SK-N-SH (cell line): ENCODE data around the gene ZBTB4. TPM values are rescaled to one million over a fixed set of nuclear protein-coding genes. Genes with fewer than 3 reads are reported as not detected.
A peak's percentile ranks its signal among the peaks of the same experiment; 100 is the strongest.

Experiments used
- CTCF ChIA-PET: fragments of 300-600, 350-600 bp; formaldehyde crosslinking; extraction: SDS; loops from one replicate; lab custom pipeline; 2021; lab: Yijun Ruan, JAX
- POLR2A ChIA-PET: fragments of 350-600 bp; sonication (Branson Sonifier 250); formaldehyde crosslinking; extraction: SDS; loops from one replicate; lab custom pipeline; 2020; ENCODE audit warnings: antibody characterized with exemption, inconsistent platforms; lab: Yijun Ruan, JAX
- DNase-seq: peaks from one replicate; pipeline ENCODE4 v3.0.0; 2012
- H2AFZ ChIP-seq: fragments of 200-600 bp; sonication (generic); 2 replicates; pipeline ENCODE4 v1.8.1; 2016; ENCODE audit warnings: antibody characterized with exemption, mild to moderate bottlenecking, low read depth
- H3F3A ChIP-seq: fragments of 200-600 bp; sonication (generic); replicated peaks from 2 replicates; pipeline ENCODE3; 2016; ENCODE audit warnings: antibody characterized with exemption, mild to moderate bottlenecking; ENCODE audit not compliant: insufficient read depth
- H3K27ac ChIP-seq, 2 experiments: fragments of 200-500 bp in 1 of 2; fragments of 200-600 bp in 1 of 2; sonication (Bioruptor generic) in 1 of 2; sonication (generic), shearing (Covaris generic) in 1 of 2; 2 replicates each; pipeline versions ENCODE4 v1.5.1 to v1.6.1; 2014 to 2016; ENCODE audit warnings: low read depth in 2 of 2, inconsistent platforms in 1 of 2, low read length in 1 of 2, mild to moderate bottlenecking in 1 of 2, mixed read lengths in 1 of 2
- H3K27me3 ChIP-seq: fragments of 200-600 bp; sonication (generic), shearing (Covaris generic); 2 replicates; pipeline ENCODE4 v1.6.1; 2016; ENCODE audit warnings: mixed run types; ENCODE audit not compliant: insufficient read depth
- H3K36me3 ChIP-seq, 2 experiments: fragments of 200-500 bp in 1 of 2; fragments of 200-600 bp in 1 of 2; sonication (Bioruptor generic) in 1 of 2; sonication (generic) in 1 of 2; replicated peaks in 1 of 2; 2 replicates each; pipeline versions ENCODE3 to v1.5.1; 2014 to 2016; ENCODE audit warnings: low read length in 1 of 2, mild to moderate bottlenecking in 1 of 2; ENCODE audit not compliant: insufficient read depth in 2 of 2, control insufficient read depth in 1 of 2
- H3K4me1 ChIP-seq, 2 experiments: fragments of 200-500 bp in 1 of 2; fragments of 200-600 bp in 1 of 2; sonication (Bioruptor generic) in 1 of 2; sonication (generic), shearing (Covaris generic) in 1 of 2; 2 replicates each; pipeline versions ENCODE4 v1.5.1 to v1.6.1; 2014 to 2016; ENCODE audit warnings: low read depth in 1 of 2, low read length in 1 of 2, mixed run types in 1 of 2; ENCODE audit not compliant: insufficient read depth in 2 of 2, control insufficient read depth in 1 of 2
- H3K4me2 ChIP-seq: fragments of 200-600 bp; sonication (generic), shearing (Covaris generic); 2 replicates; pipeline ENCODE4 v1.6.1; 2017; ENCODE audit warnings: mixed run types
- H3K4me3 ChIP-seq, 2 experiments: fragments of 200-500 bp in 1 of 2; fragments of 200-600 bp in 1 of 2; sonication (Bioruptor generic) in 1 of 2; sonication (generic), shearing (Covaris generic) in 1 of 2; 2 replicates each; pipeline versions ENCODE4 v1.5.1 to v1.8.1; 2014 to 2016; ENCODE audit warnings: low read depth in 2 of 2, inconsistent platforms in 1 of 2, low read length in 1 of 2, mild to moderate bottlenecking in 1 of 2, mixed read lengths in 1 of 2, moderate library complexity in 1 of 2
- H3K79me2 ChIP-seq: fragments of 200-600 bp; sonication (generic); 2 replicates; pipeline ENCODE4 v1.8.1; 2017; ENCODE audit warnings: mild to moderate bottlenecking; ENCODE audit not compliant: insufficient read depth
- H3K9ac ChIP-seq: fragments of 200-600 bp; sonication (generic); 2 replicates; pipeline ENCODE4 v1.6.1; 2017; ENCODE audit warnings: mixed run types
- H3K9me2 ChIP-seq: fragments of 200-600 bp; sonication (generic); 2 replicates; pipeline ENCODE4 v1.6.1; 2017; ENCODE audit warnings: mixed run types
- H3K9me3 ChIP-seq: fragments of 200-600 bp; sonication (generic); 2 replicates; pipeline ENCODE4 v1.6.1; 2017; ENCODE audit warnings: mixed run types, mild to moderate bottlenecking, moderate library complexity
- H4K20me1 ChIP-seq: fragments of 200-600 bp; sonication (generic); 2 replicates; pipeline ENCODE4 v1.6.1; 2017; ENCODE audit warnings: mild to moderate bottlenecking, mixed run types; ENCODE audit not compliant: insufficient read depth
- ELF1 ChIP-seq: IDR thresholded peaks from 2 replicates; pipeline ENCODE4 v1.4.0; 2012
- EP300 ChIP-seq, 2 experiments: IDR thresholded peaks; 2 replicates each; pipeline versions ENCODE4 v1.4.0 to v1.6.1; 2012; ENCODE audit warnings: borderline replicate concordance in 1 of 2, low read depth in 1 of 2, low read length in 1 of 2
- EZH2phosphoT487 ChIP-seq: fragments of 200-600 bp; sonication (generic); IDR thresholded peaks from 2 replicates; pipeline ENCODE4 v1.6.1; 2017; ENCODE audit warnings: low read depth, mixed run types, mild to moderate bottlenecking, antibody characterized with exemption, moderate library complexity, borderline replicate concordance
- FOSL2 ChIP-seq: IDR thresholded peaks from 2 replicates; pipeline ENCODE4 v1.4.0; 2012; ENCODE audit warnings: low read depth, mild to moderate bottlenecking, moderate library complexity, borderline replicate concordance
- GATA2 ChIP-seq: sonication (generic); formaldehyde crosslinking; IDR thresholded peaks from 2 replicates; pipeline ENCODE4 v1.5.0; 2020; ENCODE audit warnings: mild to moderate bottlenecking, missing genetic modification reagents
- JUND ChIP-seq: IDR thresholded peaks from 2 replicates; pipeline ENCODE4 v1.4.0; 2012
- MEF2A ChIP-seq: IDR thresholded peaks from 2 replicates; pipeline ENCODE4 v1.4.0; 2012; ENCODE audit warnings: low read depth, borderline replicate concordance
- NFIC ChIP-seq: IDR thresholded peaks from 2 replicates; pipeline ENCODE4 v1.4.0; 2012; ENCODE audit warnings: borderline replicate concordance
- NRF1 ChIP-seq: IDR thresholded peaks from 2 replicates; pipeline ENCODE4 v1.6.1; 2012; ENCODE audit warnings: low read depth, mild to moderate bottlenecking, low read length
- PBX3 ChIP-seq: IDR thresholded peaks from 2 replicates; pipeline ENCODE4; 2012
- RCOR1 ChIP-seq: fragments of 150-350 bp; IDR thresholded peaks from 2 replicates; pipeline ENCODE4 v1.6.1; 2017; ENCODE audit warnings: antibody characterized with exemption, low read length
- SIN3A ChIP-seq: IDR thresholded peaks from 2 replicates; pipeline ENCODE4 v1.6.1; 2012; ENCODE audit warnings: low read depth, mild to moderate bottlenecking, low read length, moderate library complexity, borderline replicate concordance
- TAF1 ChIP-seq: IDR thresholded peaks from 2 replicates; pipeline ENCODE4 v1.6.1; 2012; ENCODE audit warnings: low read depth, mild to moderate bottlenecking, low read length, moderate library complexity, borderline replicate concordance
- TCF12 ChIP-seq: IDR thresholded peaks from 2 replicates; pipeline ENCODE4 v1.4.0; 2012
- YY1 ChIP-seq: IDR thresholded peaks from 2 replicates; pipeline ENCODE4 v1.4.0; 2012; ENCODE audit warnings: low read depth, mild to moderate bottlenecking
- ZBTB33 ChIP-seq: IDR thresholded peaks from 2 replicates; pipeline ENCODE4 v1.4.0; 2012; ENCODE audit warnings: low read depth, borderline replicate concordance
- WGBS: methylation state at CpG from one replicate; pipeline ENCODE4 v1.1.6; 2017; ENCODE audit warnings: low lambda C conversion rate; 5-methylcytosine and 5-hydroxymethylcytosine counted together
- polyA plus RNA-seq, 3 experiments: library from polyadenylated mRNA; depleted of rRNA; stranded (reverse); fragments of >200 nt; gene quantifications; 2 replicates each; pipeline ENCODE4 v1.2.3, GENCODE V29; 2012
- TF ChIP-seq, protein P1 (sequence below): IDR thresholded peaks from 2 replicates; pipeline ENCODE4 v1.4.0; 2012; ENCODE audit warnings: low read depth
- TF ChIP-seq, protein P2 (sequence below): fragments of 150-350 bp; IDR thresholded peaks from 2 replicates; pipeline ENCODE4 v1.6.1; 2017; ENCODE audit warnings: antibody characterized with exemption, low read length, low read depth, borderline replicate concordance

Gene ZBTB4
- polyA plus RNA-seq, 1 of the 3 experiments (the other 2 are of a cell fraction): 12.8 TPM

- TF ChIP-seq FOSL2: no peak; the same call in 1 of the 2 replicates
- TF ChIP-seq NFIC: no peak
- TF ChIP-seq, all 33 proteins: peak for 0
These were observed 35.6 kb downstream of the ZBTB4 start (continued) for GRCh38 chr17:7443499-7444485.

- Histone ChIP-seq H3F3A (peaks cover 18% of the 10 kb centered on the region), H4K20me1 (no peaks in the 10 kb centered on the region), H3K4me3 (no peak overlapping the region), H3K36me3 (peaks cover 0 to 4% of the 10 kb centered on the region in 2 experiments), H3K27ac (no peak overlapping the region), H3K9me3 (no peaks in the 10 kb centered on the region), H3K4me1 (peaks cover 7 to 23% of the 10 kb centered on the region in 2 experiments; a peak in 2 of 4 replicates), H2AFZ (no peak overlapping the region), H3K27me3 (no peaks in the 10 kb centered on the region), H3K79me2 (no peaks in the 10 kb centered on the region), H3K9ac (no peak overlapping the region), H3K4me2 (no peak overlapping the region), H3K9me2 (no peaks in the 10 kb centered on the region)
- ChIA-PET POLR2A (interaction anchor here (0.5 to 3.3 kb wide), 3 partner anchors 38 to 96 kb away, joined by 3 to 19 read pairs (median 13); partner anchors contain the start of genes POLR2A and TMEM256), CTCF (interaction anchor here (1.1 to 1.4 kb wide), 2 partner anchors 11 to 87 kb away, joined by 3 to 11 read pairs; no protein-coding TSS in a partner anchor)
- 89% methylated on average over 2 of the region's 2 CpGs for WGBS
- TF ChIP-seq ELF1: no peak
- TF ChIP-seq, protein P1, sequence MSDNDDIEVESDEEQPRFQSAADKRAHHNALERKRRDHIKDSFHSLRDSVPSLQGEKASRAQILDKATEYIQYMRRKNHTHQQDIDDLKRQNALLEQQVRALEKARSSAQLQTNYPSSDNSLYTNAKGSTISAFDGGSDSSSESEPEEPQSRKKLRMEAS: no peak
- no peak for TF ChIP-seq ZBTB33
- no peak for TF ChIP-seq FOSL2
- no peak for TF ChIP-seq TAF1
- no peak for TF ChIP-seq EP300 (IDR thresholded peaks at IDR 0.05; ENCODE audit: borderline replicate concordance in 1 of 2, low read depth in 1 of 2, low read length in 1 of 2)
- no peak for TF ChIP-seq EZH2phosphoT487
- TF ChIP-seq YY1: no peak
- DNase-seq: no peak
These were observed 37.3 kb downstream of the ZBTB4 start for GRCh38 chr17:7442142-7442541.

DNA sequence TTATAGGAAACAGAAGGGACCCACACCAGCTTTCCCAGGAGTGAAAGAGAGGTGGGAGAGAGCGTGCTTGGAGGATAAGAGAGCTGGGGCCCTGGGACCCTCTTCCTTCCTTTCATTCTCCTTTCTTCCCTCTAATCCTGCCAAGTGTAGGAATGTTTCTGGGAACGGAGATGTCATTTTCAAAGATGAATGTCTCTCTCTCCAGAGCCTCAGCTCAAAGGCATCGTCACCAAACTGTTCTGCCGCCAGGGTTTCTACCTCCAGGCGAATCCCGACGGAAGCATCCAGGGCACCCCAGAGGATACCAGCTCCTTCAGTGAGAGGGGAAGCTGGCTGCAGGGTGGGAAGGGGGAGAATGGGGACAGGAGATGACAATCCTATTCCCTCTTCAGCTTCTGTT, 38.2 kb downstream of the ZBTB4 start:
- H3K4me2 ChIP-seq: peak overlapping the region; percentile 95; the same call in 1 of the 2 replicates
- peak overlapping the region in 1 of 2 experiments; percentile 67; a peak in 1 of 4 replicates for H3K4me3 ChIP-seq
- no peaks in the 10 kb centered on the region for H3K27me3 ChIP-seq
- no peaks in the 10 kb centered on the region for H3K9me2 ChIP-seq
- ChIA-PET POLR2A (interaction anchor here (0.7 to 3.3 kb wide), 9 partner anchors 9 to 766 kb away, joined by 3 to 19 read pairs (median 4); partner anchors contain the start of genes NEURL4, POLR2A, TMEM256 and ZBTB4), CTCF (interaction anchor here (0.7 to 1.6 kb wide), 6 partner anchors 12 to 119 kb away, joined by 3 to 11 read pairs (median 4); no protein-coding TSS in a partner anchor)
- 0 out of 2 replicates have a peak, but pooled peaks cover 4% of the 10 kb centered on the region for H3K79me2 ChIP-seq
- 83% methylated on average over 7 of the region's 7 CpGs for WGBS
- no peak for DNase-seq
- H3F3A ChIP-seq: peaks cover 18% of the 10 kb centered on the region
- H2AFZ ChIP-seq: no peak overlapping the region
- peaks cover 7 to 28% of the 10 kb centered on the region in 2 experiments; a peak in 2 of 4 replicates for H3K4me1 ChIP-seq
- H4K20me1 ChIP-seq: no peaks in the 10 kb centered on the region
- H3K36me3 ChIP-seq: peaks cover 0 to 4% of the 10 kb centered on the region in 2 experiments
- no peak overlapping the region for H3K9ac ChIP-seq
- peak overlapping the region in 1 of 2 experiments; percentile 97; a peak in 2 of 4 replicates for H3K27ac ChIP-seq
- H3K9me3 ChIP-seq: no peaks in the 10 kb centered on the region
- TF ChIP-seq TAF1: no peak
- no peak for TF ChIP-seq NRF1
- TF ChIP-seq, protein P2, sequence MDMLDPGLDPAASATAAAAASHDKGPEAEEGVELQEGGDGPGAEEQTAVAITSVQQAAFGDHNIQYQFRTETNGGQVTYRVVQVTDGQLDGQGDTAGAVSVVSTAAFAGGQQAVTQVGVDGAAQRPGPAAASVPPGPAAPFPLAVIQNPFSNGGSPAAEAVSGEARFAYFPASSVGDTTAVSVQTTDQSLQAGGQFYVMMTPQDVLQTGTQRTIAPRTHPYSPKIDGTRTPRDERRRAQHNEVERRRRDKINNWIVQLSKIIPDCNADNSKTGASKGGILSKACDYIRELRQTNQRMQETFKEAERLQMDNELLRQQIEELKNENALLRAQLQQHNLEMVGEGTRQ: no peak
- no peak for TF ChIP-seq RCOR1
- TF ChIP-seq SIN3A: no peak
- no peak for TF ChIP-seq ELF1
- TF ChIP-seq YY1: no peak
- no peak for TF ChIP-seq TCF12
- TF ChIP-seq GATA2 (CRISPR knock-in tag): no peak
- TF ChIP-seq MEF2A: no peak
- 0 out of 2 replicates have a peak, but pooled peaks have one; percentile 1 for TF ChIP-seq JUND
- TF ChIP-seq PBX3: no peak
